ENCODE results near the gene IZUMO2. TPM values are rescaled to one million over a fixed set of nuclear protein-coding genes. Genes with fewer than 3 reads are reported as not detected.

The IZUMO2 gene
- total RNA-seq (2022; extraction: Qiagen RNA extraction; ENCODE audit: low read depth): not detected in 5 replicates

GRCh38 chr19:50162988-50163387 lies at the start of gene IZUMO2:
Gene IZUMO2 (minus strand): TSS chr19:50163281. CDS start chr19:50163194, 87 bp downstream.

GRCh38 chr19:50203281-50204080 lies 40.4 kb upstream of the IZUMO2 start, which contains the start of gene MYH14:
Gene MYH14 (plus strand): TSS chr19:50203622. CDS start chr19:50210366, 6,744 bp downstream.

Other genes starting within 250 kb of the IZUMO2 start
- gene ATF5, start 234.1 kb downstream of the IZUMO2 start, total RNA-seq (2022; extraction: Qiagen RNA extraction; ENCODE audit: low read depth): 48.8 to 56.8 TPM (median 55.5 TPM) in 5 replicates
- 81.6 to 100 TPM (median 97.6 TPM) in 5 replicates for gene NUP62, start 233.8 kb downstream of the IZUMO2 start, total RNA-seq (2022; extraction: Qiagen RNA extraction; ENCODE audit: low read depth)
- gene SIGLEC11, start 202.1 kb downstream of the IZUMO2 start, total RNA-seq (2022; extraction: Qiagen RNA extraction; ENCODE audit: low read depth): not detected in 5 replicates
- 41.1 to 44.2 TPM (median 43.6 TPM) in 5 replicates for gene VRK3, start 137.9 kb downstream of the IZUMO2 start, total RNA-seq (2022; extraction: Qiagen RNA extraction; ENCODE audit: low read depth)
- 9.1 to 11.5 TPM (median 10.6 TPM) in 5 replicates for gene ZNF473, start 137.3 kb downstream of the IZUMO2 start, total RNA-seq (2022; extraction: Qiagen RNA extraction; ENCODE audit: low read depth)
- 4.9 to 6.7 TPM (median 6.3 TPM) in 5 replicates for gene MYH14, start 40.3 kb upstream of the IZUMO2 start, total RNA-seq (2022; extraction: Qiagen RNA extraction; ENCODE audit: low read depth)
- gene KCNC3, start 166.1 kb upstream of the IZUMO2 start, total RNA-seq (2022; extraction: Qiagen RNA extraction; ENCODE audit: low read depth): 1.2 to 1.8 TPM (median 1.3 TPM) in 5 replicates
- 0.71 to 1.9 TPM (median 1.5 TPM) in 5 replicates for gene NAPSA, start 202.4 kb upstream of the IZUMO2 start, total RNA-seq (2022; extraction: Qiagen RNA extraction; ENCODE audit: low read depth)
- gene NR1H2, start 213.2 kb upstream of the IZUMO2 start, total RNA-seq (2022; extraction: Qiagen RNA extraction; ENCODE audit: low read depth): 61.2 to 86.8 TPM (median 81.4 TPM) in 5 replicates
- gene POLD1, start 221.1 kb upstream of the IZUMO2 start, total RNA-seq (2022; extraction: Qiagen RNA extraction; ENCODE audit: low read depth): 54.0 to 87.6 TPM (median 79.1 TPM) in 5 replicates